T-helper 2 cell (primary cell): ENCODE measurements around the gene ATXN1.

ENCODE experiments used
- DNase-seq, 5 experiments: peaks; one replicate each; pipeline versions ENCODE4 v3.0.0 to v3.0.0-alpha.2; 2012 to 2022

ATXN1 gene

DNA sequence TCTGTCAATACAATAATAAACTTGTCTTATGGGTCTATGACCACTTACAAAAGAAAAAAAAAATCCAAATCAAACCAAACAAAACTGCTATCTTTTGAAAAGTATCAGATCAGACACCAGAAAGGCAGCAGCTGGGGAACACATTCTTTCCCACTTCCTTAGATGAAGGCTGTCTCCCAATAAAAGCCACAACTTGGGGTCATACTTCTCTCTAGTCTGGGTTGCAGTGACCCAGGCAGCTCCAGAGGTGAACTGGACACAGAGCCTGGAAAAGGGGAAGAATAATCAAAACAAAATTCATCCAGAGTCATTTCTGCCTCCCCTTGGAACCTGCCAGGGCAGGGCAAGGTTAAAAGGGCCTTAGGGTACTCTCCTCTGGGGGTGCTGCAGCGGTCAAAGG lies 19.1 kb downstream of the ATXN1 start:
- DNase-seq = no peak

- DNase-seq = peak in 1 of 5 experiments; percentile 78
These were observed 19.9 kb downstream of the ATXN1 start for GRCh38 chr6:16741112-16742016.

- DNase-seq = no peak
These were observed 21.2 kb downstream of the ATXN1 start for GRCh38 chr6:16740097-16740496.

DNA sequence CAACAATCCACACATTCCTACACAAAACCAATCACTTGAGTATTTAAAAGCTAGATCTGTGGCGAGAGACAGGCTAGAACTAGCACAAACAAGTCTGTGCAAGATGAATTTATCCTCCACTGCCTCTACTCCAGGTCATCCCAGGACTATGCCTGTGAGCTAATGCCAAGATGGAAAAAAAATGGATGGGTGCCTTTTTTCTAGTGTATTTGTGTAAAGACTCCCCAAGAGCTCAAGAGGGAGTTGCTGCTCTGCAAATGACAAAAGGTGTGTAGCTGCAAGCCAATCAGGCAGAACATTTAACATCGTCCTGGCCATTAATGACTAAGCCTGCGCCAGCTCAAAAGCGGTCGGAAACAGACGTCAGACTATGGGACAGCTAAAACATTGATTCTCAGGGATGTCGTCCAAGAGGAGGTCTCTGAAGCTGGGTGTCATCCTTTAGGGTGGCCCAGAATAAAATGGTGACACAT lies 21.9 kb downstream of the ATXN1 start:
- no peak for DNase-seq

DNA sequence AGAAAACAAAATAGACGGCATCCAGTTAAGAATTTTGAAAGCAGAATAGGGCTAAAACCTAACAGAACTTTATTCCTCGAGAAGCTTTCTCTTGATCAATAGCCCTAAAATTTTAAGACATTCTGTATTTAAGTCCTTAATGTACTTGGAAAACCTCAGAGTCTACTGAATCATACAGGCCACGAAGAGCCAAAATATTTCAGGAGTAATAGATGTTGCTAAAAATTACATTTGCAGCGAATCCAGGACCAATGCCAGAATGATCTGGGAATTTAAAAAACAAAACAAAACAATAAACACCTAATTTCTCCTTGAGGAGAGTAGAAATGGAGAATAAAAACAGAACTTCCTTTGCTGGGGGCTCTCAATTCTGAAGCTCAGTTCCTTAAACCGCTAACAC lies 23.3 kb downstream of the ATXN1 start:
- no peak for DNase-seq

DNA sequence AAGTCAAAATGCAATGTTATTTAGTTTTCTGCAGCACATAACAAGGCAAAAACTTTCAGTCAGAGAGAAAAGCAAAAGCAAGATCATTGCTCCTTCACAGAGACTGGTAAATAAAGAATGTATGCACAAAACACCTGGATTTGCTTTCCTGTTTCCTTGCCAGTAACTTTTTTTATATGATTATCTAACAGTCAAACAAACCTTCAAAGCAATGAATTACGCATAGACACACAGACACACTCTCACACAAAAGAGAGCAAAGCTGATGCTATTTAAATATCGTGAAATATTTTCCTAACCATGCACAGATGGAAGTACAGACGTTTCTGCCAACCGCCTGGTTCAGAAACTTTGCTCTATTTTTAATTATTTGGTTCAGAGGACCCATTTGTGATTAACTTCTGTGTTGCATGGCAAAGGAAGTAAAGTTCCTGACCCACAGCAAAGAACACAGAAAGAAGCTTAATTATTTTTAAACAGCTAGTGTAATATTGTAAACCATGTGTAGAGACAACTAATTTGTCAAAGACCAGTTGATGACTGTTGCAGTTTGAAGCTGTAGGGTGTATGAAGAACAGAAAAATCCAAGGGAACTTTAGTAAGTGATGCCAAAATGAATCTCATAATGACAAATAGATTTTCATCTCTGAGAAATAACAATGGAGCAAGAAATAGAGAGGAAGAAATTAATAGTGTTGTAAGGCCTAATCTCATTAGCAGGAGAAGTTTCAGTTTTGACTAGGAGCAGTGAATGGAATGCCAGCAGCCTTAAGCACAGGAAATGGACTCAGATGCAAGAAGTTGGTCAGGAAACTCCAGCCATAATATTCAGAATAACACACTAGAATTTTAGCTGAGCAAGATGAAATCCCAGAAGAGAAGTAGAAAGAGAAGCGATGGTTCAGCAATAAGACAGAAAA lies 24.1 kb downstream of the ATXN1 start:
- no peak for DNase-seq

DNA sequence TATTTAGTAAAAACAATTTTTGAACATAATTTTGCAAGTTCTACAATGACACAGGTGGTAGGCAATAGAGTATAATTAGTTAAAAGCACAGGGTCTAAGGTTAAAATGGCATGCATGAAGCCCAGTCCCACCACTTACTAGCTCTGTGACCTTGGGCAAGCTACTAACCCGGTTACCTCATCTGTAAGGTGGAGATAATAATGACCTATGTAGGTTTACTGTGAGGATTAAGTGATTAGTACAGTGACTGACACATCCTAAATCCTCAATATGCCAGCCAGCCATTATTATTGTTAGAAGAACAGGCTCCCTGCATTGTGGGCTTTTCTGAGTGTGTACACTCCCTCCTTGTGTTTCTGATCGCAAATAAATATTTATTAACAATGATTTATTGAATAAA lies 26.2 kb downstream of the ATXN1 start:
- DNase-seq = no peak

- DNase-seq = no peak
These were observed 28.2 kb downstream of the ATXN1 start for GRCh38 chr6:16733085-16733484.

DNA sequence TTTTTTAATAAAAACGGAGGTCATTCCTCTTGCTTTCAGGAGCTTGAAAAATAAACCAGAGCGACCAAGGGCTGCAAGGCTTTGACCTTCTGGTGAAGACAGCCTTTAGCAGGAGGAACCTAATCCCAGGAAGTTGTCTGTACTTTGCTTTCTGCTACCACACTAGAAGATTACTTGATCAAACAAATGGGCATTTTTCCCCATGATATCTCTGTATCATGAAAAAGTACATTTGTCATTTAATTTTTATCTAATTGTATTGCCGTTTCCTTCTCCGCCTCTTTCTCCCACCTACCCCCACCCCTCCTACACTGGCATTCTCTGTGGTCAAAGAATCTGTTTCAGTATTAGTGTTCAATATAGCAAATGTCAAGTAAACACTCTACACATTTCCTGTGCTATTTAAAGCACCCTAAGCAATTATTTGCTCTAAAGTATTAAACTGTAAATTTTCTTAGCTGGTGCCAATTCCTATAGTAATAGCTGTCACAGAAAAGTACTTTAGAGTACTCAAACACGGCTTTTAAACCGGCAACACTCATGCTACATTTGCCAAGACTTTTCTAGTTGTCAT lies 29.7 kb downstream of the ATXN1 start:
- DNase-seq = peak in 3 of 5 experiments; percentile 17 to 94 (median 21)

GRCh38 chr6:16730738-16731477 lies 30.4 kb downstream of the ATXN1 start:
- peak in 2 of 5 experiments; percentile 48 to 78 for DNase-seq

- no peak for DNase-seq
These were observed 31.5 kb downstream of the ATXN1 start for GRCh38 chr6:16729744-16730143.

- peak in 1 of 5 experiments; percentile 68 for DNase-seq
These were observed 32.0 kb downstream of the ATXN1 start for GRCh38 chr6:16729183-16729691.

DNA sequence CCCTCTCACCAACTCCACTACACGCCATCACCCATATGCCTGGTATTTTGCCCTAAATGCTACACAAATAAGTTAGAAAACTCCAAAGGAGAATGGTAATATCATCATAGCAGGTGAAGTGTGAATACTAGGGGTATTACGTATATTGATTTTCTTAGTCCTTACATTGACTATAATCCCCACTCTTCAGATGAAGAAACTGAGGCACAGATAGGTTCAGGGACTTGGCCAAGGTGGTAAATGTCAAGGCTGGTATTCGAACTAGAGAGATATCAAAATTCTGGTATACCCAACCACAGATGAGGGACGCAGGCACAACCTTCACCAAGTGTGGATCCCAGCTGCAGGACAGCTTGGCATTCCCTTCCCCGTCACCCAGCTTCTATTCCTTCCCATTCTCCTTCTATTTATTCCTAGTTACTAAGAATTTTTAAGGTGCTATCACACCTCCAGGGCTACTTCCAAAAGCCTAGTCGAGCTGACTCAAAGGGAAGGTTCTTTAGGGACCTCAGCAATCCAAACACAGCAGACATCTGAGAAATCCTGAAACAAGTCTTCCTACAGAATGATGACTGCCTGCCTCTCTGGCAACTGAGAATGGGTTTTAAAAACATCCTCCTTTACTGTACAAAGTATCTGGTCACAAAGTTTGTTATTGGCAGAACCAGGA lies 32.6 kb downstream of the ATXN1 start:
- no peak for DNase-seq

DNA sequence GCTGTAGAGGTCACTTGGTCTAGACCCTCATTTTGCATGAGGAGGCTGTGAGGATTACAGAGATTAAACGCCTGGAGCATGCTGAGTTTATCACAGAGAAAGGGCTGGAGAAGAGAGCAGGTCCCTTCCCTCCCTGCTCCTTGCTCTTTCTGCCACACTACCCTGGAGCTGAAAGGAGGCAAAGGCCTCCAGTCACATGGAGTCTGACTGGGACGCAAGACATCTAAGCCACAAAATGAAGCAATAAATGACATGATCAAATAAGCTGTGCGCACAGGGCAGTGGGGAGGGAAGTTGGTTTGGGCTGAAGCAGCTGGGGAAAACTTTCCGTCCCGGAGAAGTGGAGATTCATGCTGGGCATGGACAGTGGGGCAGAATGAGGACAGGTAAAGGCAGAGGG lies 33.3 kb downstream of the ATXN1 start:
- no peak for DNase-seq

DNA sequence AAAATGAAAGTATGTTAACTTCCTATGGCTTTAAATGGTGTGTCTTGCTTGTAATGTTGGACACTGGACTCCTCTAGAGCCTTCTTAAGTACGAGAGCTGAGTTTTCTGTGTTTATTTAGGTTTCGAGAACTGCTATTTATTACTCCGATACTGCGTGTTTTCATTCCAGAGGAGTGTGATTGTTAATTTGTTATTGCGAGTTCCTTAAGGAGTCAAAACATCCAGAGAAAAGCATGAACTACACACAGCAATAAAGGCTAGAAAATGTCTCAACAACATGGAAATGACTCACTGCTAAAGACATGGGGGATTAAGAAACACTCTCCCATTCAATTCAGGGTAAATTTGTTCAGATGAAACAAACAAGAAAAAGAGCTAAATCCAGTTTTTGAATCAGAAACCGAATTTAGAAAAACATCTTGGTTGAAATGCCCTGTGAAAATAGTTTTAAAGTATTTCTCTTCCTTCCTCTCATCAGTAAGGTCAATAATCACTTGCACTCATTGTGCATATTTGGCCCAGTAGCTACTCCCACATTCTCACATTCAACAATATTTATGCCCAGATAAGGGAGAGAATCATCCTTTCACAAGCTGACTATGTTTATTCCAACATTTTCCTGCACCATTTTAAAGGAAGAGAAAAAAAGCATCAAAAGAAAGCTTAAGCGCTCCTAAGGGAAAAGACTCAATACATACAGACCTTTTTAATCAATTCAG lies 36.0 kb downstream of the ATXN1 start:
- DNase-seq = no peak

- DNase-seq = no peak
These were observed 37.4 kb downstream of the ATXN1 start for GRCh38 chr6:16723826-16724225.

- DNase-seq = no peak
These were observed 37.9 kb downstream of the ATXN1 start for GRCh38 chr6:16723402-16723801.

GRCh38 chr6:16722630-16723029 lies 38.6 kb downstream of the ATXN1 start:
- no peak for DNase-seq

DNA sequence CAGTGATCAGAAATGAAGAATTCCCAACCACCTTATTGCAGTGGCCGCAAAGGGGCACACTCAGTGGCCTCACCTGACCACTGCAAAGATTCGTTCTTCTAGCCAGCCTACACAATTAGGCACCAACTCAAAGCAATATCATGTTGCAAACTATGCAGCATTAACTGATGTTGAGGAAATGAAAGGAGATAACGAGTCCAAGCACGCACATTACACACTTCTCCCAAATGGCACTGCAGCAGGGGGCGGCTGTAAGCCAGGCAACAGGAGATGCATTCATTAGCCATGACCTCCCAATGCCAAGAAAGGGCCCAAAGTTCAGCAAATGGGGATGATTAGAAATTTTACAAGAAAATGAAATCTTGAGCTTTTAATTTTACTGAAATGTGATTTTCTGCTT lies 39.3 kb downstream of the ATXN1 start:
- no peak for DNase-seq

DNA sequence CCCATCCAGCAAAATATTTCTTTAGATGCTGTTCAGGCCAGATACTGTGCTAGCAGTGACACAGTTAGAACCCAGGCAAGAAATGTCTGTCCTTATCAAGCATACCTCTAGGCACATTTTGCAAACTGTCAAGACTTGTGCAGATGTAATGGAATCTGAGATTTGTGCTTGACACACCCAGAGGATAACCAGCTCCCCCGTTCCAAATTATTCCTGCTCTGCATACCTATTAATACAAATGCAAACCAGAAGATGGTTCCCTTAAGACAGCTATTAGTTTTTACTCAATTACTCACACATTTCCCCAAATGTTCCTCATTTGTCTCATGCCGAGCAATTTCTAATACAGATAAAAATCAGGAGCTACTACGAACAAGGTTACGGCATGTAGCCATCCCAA lies 40.4 kb downstream of the ATXN1 start:
- DNase-seq = no peak

GRCh38 chr6:16719488-16719887 lies 41.8 kb downstream of the ATXN1 start:
- DNase-seq = no peak
